ENCODE measurements around the gene CCAR1.
A peak's percentile ranks its signal among the peaks of the same experiment; 100 is the strongest.
"Not testable (repeated sequence)": the region's sequence is repeated elsewhere in the genome, so short reads cannot be mapped to it uniquely, and the experiment has no call there.

CCAR1 gene

GRCh38 chr10:68720793-68721672 is at the start of gene CCAR1:
TSS of gene CCAR1 (plus strand) at chr10:68721239. CDS start at chr10:68722505, 1,266 bp downstream.
- DNase-seq, result peak; percentile 96 to 98

GRCh38 chr10:68684413-68684812 is 36.6 kb upstream of the CCAR1 start:
- no peak for DNase-seq

GRCh38 chr10:68696018-68696417 is 25.0 kb upstream of the CCAR1 start:
- no peak for DNase-seq

- DNase-seq, result no peak
Observed at GRCh38 chr10:68697106-68697505, 23.9 kb upstream of the CCAR1 start.

GRCh38 chr10:68700197-68700596 is 20.8 kb upstream of the CCAR1 start:
- no peak for DNase-seq

- DNase-seq, result no peak
Observed at GRCh38 chr10:68705548-68705947, 15.5 kb upstream of the CCAR1 start.

GRCh38 chr10:68708987-68709386 is 12.1 kb upstream of the CCAR1 start:
- DNase-seq, result not testable (repeated sequence)

- DNase-seq, result not testable (repeated sequence)
Observed at GRCh38 chr10:68713065-68713464, 8.0 kb upstream of the CCAR1 start.

GRCh38 chr10:68717435-68717834 is 3.6 kb upstream of the CCAR1 start:
- no peak for DNase-seq

- DNase-seq, result no peak
Observed at GRCh38 chr10:68721673-68722335, 765 bp downstream of the CCAR1 start.

GRCh38 chr10:68725016-68725415 is 4.0 kb downstream of the CCAR1 start:
- no peak for DNase-seq

- DNase-seq, result no peak
Observed at GRCh38 chr10:68727146-68727545, 6.1 kb downstream of the CCAR1 start.

GRCh38 chr10:68732651-68733050 is 11.6 kb downstream of the CCAR1 start:
- DNase-seq, result no peak

- no peak for DNase-seq
Observed at GRCh38 chr10:68734349-68734748, 13.3 kb downstream of the CCAR1 start.

GRCh38 chr10:68735119-68735518 is 14.1 kb downstream of the CCAR1 start:
- DNase-seq, result no peak

- not testable (repeated sequence) for DNase-seq
Observed at GRCh38 chr10:68735739-68736138, 14.7 kb downstream of the CCAR1 start.

- not testable (repeated sequence) for DNase-seq
Observed at GRCh38 chr10:68740676-68741075, 19.6 kb downstream of the CCAR1 start.

- no peak for DNase-seq
Observed at GRCh38 chr10:68742397-68742796, 21.4 kb downstream of the CCAR1 start.

GRCh38 chr10:68752711-68753350 is 31.8 kb downstream of the CCAR1 start:
- no peak for DNase-seq

- no peak for DNase-seq
Observed at GRCh38 chr10:68756246-68756645, 35.2 kb downstream of the CCAR1 start.

GRCh38 chr10:68756766-68757165 is 35.7 kb downstream of the CCAR1 start:
- DNase-seq, result no peak

GRCh38 chr10:68759223-68759863 is 38.3 kb downstream of the CCAR1 start:
- no peak for DNase-seq

- DNase-seq, result no peak
Observed at GRCh38 chr10:68759967-68760366, 38.9 kb downstream of the CCAR1 start.

All from stimulated activated CD4-positive, alpha-beta T cell treated with anti-CD3 and anti-CD28 coated beads, Interleukin-2, amount 100 ng/mL, for 24 hours (primary cell).